SU-DHL-6 (cell line): Measurements from ENCODE around the gene OR1C1.

Experiments
- EZH2phosphoT487 ChIP-seq: fragments of 200-600 bp; sonication (generic), shearing (Covaris generic); conservative IDR thresholded peaks from 2 replicates; pipeline ENCODE4 v1.6.1; 2018; ENCODE audit warnings: mild to moderate bottlenecking, antibody characterized with exemption, low read length, moderate library complexity, mixed read lengths
- TF ChIP-seq, protein P1 (sequence below): fragments of 200-600 bp; sonication (generic); IDR thresholded peaks from one replicate; pipeline ENCODE4 v1.5.1; 2017; ENCODE audit warnings: antibody characterized with exemption, mild to moderate bottlenecking, low read length, moderate library complexity; ENCODE audit not compliant: insufficient read depth, poor library complexity, severe bottlenecking

DNA sequence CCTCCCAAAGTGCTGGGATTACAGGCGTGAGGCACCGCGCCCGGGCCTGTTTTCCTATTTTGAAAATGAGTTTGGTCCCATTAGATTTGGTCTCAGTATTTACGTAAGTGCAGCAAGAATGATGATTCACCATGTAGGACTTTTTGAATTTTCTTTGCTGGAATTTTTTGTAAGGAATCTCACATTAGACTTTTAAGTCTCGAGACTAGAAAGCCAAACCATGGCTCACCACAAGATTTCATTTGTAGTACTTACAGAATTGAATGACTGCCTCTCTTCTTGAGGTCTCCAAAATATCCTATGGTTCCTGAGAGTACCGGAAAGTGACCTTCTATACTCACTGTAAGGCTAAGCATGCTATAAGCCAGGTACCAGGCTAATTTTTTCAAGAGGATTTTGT lies 12.7 kb downstream of the OR1C1 start:
- TF ChIP-seq, protein P1, sequence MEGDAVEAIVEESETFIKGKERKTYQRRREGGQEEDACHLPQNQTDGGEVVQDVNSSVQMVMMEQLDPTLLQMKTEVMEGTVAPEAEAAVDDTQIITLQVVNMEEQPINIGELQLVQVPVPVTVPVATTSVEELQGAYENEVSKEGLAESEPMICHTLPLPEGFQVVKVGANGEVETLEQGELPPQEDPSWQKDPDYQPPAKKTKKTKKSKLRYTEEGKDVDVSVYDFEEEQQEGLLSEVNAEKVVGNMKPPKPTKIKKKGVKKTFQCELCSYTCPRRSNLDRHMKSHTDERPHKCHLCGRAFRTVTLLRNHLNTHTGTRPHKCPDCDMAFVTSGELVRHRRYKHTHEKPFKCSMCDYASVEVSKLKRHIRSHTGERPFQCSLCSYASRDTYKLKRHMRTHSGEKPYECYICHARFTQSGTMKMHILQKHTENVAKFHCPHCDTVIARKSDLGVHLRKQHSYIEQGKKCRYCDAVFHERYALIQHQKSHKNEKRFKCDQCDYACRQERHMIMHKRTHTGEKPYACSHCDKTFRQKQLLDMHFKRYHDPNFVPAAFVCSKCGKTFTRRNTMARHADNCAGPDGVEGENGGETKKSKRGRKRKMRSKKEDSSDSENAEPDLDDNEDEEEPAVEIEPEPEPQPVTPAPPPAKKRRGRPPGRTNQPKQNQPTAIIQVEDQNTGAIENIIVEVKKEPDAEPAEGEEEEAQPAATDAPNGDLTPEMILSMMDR = no peak
- no peak for TF ChIP-seq EZH2phosphoT487
